ENCODE data around the gene ZNF221. TPM values are rescaled to one million over a fixed set of nuclear protein-coding genes. Genes with fewer than 3 reads are reported as not detected.
A peak's percentile ranks its signal among the peaks of the same experiment; 100 is the strongest.
"Not testable (repeated sequence)": the region's sequence is repeated elsewhere in the genome, so short reads cannot be mapped to it uniquely, and the experiment has no call there.

ZNF221 gene
- 6.8 TPM for total RNA-seq

DNA sequence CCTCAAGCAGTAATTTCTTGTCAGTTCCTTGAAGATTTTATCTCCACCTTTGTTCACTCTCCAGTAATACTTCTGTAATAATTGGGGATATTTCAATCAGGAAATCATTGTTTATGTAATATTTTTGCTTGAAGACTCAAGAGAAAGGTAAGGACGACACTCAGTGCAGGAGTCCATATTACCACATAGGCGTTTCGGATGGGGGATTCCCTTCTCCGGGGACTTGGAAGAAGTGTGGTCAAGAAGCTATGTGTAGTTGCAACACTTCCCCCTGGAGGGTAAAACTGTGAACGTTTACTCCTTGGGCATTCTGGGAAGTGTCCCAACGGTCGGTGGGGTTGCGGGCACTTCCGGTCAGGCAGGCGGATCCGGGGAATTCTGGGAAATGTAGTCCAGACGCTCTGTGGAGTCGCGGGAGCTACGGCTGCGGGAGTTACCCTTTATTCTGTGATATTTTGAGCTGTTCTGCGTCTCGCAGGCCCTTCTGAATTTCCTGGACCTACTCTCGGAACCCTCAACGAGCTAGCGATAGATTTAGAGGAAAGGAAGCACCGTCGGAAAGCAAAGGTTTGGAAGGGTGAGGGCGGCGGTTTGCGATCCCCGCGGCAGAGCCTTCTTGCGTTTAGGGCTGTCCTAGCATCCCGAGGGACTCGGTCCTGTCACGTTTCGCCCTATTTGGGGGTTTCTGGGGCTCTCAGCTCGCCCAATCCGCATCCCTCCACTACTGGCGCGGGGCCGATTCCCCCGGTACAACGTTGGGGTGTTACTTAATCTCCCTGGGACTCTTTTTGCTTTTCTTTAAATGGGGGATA, at the start of gene ZNF221:
Gene ZNF221, plus strand, starts transcription at position 395 of the 812 bp plus-strand sequence. CDS start 11,499 bp downstream, outside the sequence.
- DNase-seq (ENCODE audit: low spot score), result peak; percentile 92

DNA sequence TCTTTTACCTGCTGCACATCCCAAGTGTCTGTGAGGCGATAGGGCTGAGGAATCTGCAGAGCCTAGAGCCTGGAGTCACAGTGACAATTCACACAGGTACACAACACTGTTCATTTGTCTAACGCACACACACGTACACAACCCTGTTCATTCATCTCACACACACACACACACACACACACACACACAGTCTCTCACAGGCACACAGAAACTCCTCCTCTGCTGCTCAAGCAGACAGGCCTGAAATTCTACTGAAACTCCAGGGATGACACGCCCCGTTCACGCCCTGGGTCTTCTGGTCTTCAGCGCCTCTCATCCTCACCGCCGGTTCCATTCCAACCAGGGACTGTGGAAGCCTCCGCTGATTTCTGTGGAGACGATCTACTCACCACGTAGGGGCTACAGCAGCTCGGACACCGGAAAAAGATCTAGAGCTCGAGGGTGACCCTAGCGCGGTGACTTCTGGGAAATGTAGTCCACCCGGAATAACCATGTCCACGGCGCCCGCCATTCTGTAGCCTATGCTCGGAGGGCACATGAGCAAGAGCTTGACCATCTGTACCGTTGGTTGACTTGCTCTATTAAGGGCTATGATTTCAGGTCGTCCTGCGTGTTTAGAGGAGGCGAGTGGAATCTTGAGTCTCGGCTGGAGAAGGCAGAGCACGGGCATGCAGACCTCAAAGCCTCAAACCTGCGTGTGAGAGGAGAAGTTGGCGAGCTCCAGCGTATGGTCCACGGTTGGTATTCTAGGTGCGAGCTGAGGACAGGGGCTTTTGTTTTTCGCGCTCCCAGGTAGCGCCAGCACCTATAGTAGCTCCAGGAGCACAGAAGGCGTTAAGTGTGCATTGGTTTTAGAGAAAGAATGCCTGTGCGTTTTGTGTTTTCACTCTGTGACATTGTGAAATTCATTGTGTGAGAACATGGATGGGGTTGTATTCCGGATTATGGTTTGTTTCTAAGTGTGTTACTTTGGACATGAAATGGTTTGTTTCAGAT, 49.3 kb upstream of the ZNF221 start:
- peak; percentile 81 for DNase-seq (ENCODE audit: low spot score)

GRCh38 chr19:43902399-43902798, 48.6 kb upstream of the ZNF221 start:
- no peak for DNase-seq (ENCODE audit: low spot score)

GRCh38 chr19:43905897-43906296, 45.1 kb upstream of the ZNF221 start:
- no peak for DNase-seq (ENCODE audit: low spot score)

DNA sequence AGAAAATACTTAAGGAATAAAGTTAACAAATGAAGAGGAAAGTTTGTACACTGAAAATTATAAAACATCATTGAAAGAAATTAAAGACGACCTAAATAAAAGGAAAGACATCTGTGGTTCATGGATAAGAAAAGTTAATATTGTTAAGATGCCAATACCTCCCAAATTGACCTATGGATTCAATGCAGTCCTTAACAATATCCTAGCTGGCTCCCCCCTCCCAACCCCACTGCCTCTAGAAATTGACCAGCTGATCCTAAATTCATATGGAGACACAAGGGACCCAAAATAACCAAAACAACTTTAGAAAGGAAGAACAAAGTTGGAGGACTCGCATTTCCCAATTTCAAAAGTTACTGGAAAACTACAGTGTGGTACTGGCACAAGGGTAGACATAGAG, 44.3 kb upstream of the ZNF221 start:
- DNase-seq (ENCODE audit: low spot score), result no peak

DNA sequence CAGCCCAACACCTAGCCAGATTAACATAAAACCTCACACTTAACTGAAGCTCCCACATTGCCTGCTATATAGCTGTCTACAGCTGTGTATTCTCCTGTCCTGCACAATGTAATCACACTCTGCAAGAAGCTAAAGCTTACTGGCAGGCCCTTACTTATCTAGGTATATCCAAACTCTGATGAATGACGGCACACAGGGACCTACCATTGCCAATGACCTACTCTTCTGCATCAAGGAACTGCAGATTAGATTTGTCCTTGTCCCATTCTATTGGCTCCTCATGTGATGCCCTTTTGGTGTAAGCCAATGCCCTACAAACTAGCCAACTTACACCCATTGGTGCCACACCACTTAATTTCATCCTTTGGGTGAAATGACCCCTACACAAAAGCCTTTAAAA, 42.4 kb upstream of the ZNF221 start:
- DNase-seq (ENCODE audit: low spot score), result no peak

- no peak for DNase-seq (ENCODE audit: low spot score)
Observed at GRCh38 chr19:43910884-43911283, 40.1 kb upstream of the ZNF221 start.

DNA sequence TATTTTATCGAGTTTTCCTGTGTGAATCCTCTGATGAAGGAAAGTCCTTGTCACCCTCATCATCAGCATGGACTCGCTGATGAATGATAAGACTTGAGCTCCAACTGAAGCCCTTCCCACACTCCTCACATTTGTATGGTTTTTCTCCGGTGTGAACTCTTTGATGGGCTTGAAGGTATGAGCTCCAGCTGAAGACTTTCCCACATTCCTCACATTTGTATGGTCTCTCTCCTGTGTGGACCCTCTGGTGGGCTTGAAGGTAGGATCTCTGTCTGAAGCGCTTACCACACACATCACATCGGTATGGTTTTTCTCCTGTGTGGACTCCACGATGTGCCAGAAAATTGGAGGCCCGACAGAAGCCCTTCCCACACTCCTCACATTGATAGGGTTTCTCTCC, 37.6 kb upstream of the ZNF221 start:
- no peak for DNase-seq (ENCODE audit: low spot score)

DNA sequence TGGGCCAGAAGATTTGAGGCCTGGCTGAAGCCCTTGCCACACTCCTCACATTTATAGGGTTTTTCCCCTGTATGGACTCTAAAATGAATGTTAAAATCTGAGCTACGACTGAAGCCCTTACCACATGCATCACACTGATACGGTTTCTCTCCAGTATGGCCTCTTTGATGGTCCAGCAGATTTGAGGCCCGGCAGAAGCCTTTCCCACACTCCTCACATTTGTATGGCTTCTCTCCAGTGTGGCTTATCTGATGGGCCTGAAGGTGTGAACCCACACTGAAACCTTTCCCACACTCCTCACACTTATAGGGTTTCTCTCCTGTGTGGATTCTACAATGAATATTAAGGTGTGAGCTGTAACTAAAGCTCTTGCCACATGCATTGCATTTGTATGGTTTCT, 37.0 kb upstream of the ZNF221 start:
- no peak for DNase-seq (ENCODE audit: low spot score)

GRCh38 chr19:43923875-43924274, 27.2 kb upstream of the ZNF221 start:
- no peak for DNase-seq (ENCODE audit: low spot score)

DNA sequence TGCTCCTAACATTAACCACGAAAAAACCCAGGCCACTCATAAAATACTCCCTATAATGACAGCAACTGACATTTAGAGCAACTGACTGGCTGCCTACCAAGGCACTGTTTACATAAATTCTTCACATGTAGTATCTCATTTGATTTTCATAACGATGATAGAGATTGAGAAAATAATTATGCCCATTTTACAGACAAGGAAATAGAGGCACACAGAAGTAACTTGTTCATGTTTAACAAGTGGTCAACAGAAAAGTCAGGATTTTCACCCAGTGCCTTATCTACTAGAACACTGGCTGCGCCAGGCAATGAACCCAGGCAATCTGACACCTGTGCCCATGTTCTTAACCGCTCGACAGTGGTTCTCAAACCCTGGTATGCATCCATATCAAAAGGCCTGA, 22.2 kb upstream of the ZNF221 start:
- DNase-seq (ENCODE audit: low spot score), result no peak

DNA sequence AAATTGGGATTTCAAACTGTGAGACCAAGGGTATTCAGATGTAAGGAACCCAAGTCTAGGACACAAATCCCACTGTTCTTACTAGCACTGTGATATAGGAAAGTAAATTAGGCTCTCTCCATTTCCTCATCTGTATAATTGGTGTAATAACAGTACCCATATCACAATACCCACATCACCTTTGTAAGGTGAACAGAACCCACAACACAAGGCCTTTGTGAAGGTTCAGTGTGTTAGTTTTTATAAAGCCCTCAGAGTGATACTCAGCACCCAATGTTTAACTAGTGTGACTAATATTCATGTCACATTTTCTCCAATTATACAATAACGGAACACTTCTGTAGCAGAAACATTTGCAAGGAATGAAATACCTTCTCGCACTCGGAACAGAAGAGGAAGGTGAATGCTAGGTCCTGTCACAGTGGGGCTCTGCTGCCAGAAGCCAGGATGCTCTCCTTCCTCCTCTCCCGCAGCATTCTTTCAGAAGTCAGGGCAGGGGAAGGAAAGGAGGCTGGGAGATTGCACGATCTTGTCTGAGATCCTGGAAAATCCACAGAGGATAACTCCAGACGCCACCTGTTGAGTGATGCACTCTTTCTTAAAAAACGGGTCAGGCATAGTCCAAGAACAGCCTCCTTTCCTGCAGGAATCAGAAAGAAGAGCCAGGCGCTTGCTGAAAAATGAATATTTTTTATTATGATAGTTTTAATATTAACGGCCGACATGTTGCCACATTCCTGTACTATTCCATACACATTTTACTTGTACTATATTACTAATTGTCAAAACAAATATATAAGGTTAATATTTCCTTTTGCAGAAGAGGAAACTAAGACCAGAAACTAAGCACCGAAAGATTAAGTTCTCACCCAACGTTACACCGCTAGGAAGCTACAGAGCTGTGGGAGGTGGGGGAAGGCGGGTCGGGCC, 16.7 kb upstream of the ZNF221 start:
- no peak for DNase-seq (ENCODE audit: low spot score)

DNA sequence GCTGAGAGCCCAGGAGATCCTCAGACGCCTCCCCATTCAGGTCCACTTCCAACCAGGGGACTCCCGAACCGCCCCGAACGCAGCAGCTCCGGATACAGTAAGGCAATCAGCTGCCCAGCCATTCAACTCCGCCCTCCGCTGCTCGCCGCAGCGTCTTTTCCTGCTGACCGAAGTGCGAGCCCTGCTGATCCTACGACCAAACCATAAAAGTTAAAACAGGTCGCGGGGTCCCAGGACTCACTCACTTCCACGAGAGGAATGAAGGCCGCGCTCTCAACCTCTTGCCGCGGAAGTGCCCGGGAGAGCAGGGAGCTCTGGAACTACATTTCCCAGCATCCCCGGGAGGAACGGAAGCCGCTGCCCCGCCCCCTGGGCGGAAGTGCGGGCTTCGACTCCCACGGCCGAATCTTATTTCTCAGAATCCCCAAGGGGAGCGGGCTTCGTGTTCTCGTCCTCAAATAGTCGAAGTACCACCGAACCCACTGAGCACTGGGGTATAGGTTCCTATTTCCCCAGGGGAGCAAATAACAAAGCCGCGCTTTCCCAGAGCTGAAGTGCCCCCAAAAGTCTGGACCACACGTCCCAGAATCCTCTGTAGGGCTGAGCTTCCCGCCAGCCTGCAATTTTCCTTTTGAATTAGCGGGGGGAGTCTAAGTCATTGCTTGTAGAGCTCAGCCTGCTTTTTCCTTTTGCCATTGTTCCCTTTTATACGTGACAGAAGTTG, 15.9 kb upstream of the ZNF221 start, which contains the start of gene ZNF45:
Gene ZNF45, minus strand, starts transcription at position 298 of the 724 bp plus-strand sequence. CDS start 13,097 bp downstream, outside the sequence.
- DNase-seq (ENCODE audit: low spot score), result peak; percentile 92

- peak; percentile 50 for DNase-seq (ENCODE audit: low spot score)
Observed at GRCh38 chr19:43936188-43936587, 14.8 kb upstream of the ZNF221 start.

DNA sequence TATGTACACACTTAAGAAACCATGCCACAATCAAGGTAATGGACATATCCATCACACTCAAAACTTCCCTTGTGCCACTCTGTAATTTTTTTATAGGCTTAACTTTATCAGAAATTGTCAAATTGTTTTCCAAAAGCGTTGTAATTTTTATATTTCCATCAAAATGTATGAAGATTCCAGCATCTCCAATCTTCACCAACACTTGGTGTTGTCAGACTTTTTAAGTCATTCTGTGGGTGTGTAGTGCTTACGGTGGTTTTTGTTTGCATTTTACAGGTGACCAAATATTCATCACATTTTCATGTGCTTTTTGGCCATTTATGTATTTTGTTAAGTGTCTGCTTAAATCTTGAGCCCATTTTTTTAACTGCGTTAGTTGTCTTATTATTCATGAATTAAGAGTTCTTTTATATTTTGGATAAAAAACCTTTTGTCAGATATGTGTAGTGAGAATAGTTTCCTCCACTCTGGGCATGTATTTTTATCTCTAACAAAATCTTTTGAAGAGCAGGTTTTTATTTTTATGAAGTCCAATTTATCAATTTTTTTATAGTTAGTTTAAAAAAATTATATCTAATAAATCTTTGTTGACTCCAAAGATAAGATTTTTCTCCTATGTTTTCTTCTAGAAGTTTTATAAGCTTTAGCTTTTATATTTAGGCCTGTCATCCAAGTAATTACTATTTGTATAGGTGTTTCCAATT, 11.3 kb upstream of the ZNF221 start:
- no peak for DNase-seq (ENCODE audit: low spot score)

GRCh38 chr19:43940719-43941118, 10.3 kb upstream of the ZNF221 start:
- no peak for DNase-seq (ENCODE audit: low spot score)

- DNase-seq (ENCODE audit: low spot score), result no peak
Observed at GRCh38 chr19:43941209-43941608, 9.8 kb upstream of the ZNF221 start.

- DNase-seq (ENCODE audit: low spot score), result not testable (repeated sequence)
Observed at GRCh38 chr19:43947412-43947811, 3.6 kb upstream of the ZNF221 start.

- not testable (repeated sequence) for DNase-seq (ENCODE audit: low spot score)
Observed at GRCh38 chr19:43949803-43950202, 1.2 kb upstream of the ZNF221 start.

- DNase-seq (ENCODE audit: low spot score), result no peak
Observed at GRCh38 chr19:43956827-43957226, 5.8 kb downstream of the ZNF221 start.
